22Rv1 (cell line): Measurements from ENCODE around the gene KRTAP10-5.
"Not testable (repeated sequence)": the region's sequence is repeated elsewhere in the genome, so short reads cannot be mapped to it uniquely, and the experiment has no call there.

ENCODE experiments used
- H3K27ac ChIP-seq: fragments of 450-650 bp; 2 replicates; pipeline ENCODE4 v1.5.1; 2017
- ZFX ChIP-seq: fragments of 450-650 bp; IDR thresholded peaks from 2 replicates; pipeline ENCODE4 v1.6.1; 2017; ENCODE audit warnings: antibody characterized with exemption, borderline replicate concordance
- TF ChIP-seq, protein P1 (sequence below): fragments of 450-650 bp; IDR thresholded peaks from 2 replicates; pipeline ENCODE4 v1.5.1; 2017; ENCODE audit warnings: mild to moderate bottlenecking

KRTAP10-5 gene

DNA sequence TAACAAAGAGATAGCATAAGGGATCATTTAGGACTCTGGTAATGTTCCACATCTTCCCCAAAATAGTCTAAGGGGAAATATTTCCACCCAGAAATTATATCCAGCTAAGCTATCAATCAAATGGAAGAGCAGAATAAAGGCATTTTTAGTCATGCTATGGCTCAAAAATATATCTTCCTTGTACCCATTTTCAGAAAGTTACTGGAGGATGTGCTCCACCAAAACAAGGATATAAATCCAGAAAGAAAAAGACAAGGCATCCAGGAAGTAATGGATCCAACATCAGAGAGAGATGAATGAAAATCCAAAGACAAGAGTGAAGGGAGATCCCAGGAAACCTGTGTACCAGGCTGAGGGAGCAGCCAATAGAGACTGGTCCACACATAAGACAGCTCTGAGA, 28.8 kb upstream of the KRTAP10-5 start:
- TF ChIP-seq, protein P1, sequence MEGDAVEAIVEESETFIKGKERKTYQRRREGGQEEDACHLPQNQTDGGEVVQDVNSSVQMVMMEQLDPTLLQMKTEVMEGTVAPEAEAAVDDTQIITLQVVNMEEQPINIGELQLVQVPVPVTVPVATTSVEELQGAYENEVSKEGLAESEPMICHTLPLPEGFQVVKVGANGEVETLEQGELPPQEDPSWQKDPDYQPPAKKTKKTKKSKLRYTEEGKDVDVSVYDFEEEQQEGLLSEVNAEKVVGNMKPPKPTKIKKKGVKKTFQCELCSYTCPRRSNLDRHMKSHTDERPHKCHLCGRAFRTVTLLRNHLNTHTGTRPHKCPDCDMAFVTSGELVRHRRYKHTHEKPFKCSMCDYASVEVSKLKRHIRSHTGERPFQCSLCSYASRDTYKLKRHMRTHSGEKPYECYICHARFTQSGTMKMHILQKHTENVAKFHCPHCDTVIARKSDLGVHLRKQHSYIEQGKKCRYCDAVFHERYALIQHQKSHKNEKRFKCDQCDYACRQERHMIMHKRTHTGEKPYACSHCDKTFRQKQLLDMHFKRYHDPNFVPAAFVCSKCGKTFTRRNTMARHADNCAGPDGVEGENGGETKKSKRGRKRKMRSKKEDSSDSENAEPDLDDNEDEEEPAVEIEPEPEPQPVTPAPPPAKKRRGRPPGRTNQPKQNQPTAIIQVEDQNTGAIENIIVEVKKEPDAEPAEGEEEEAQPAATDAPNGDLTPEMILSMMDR: no peak
- no peak for TF ChIP-seq ZFX
- no peak overlapping the region for H3K27ac ChIP-seq

DNA sequence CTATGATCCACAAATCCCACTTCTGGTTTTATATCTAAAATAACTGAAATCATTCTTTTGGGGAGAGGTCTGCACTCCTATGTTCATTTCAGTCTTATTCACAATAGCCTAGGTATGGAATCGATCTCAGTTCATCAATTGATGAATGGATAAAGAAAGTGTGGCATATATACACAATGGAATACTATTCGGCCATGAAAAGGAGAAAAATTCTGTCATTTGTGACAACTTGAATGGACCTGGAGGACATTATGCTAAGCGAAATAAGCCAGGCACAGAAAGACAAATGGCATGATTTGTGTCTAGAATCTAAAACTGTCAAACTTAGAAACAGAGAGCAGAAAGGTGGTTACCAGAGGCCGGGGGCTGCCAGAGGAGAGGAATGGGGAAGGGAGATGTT, 26.1 kb upstream of the KRTAP10-5 start:
- TF ChIP-seq ZFX: no peak
- TF ChIP-seq, protein P1: no peak

DNA sequence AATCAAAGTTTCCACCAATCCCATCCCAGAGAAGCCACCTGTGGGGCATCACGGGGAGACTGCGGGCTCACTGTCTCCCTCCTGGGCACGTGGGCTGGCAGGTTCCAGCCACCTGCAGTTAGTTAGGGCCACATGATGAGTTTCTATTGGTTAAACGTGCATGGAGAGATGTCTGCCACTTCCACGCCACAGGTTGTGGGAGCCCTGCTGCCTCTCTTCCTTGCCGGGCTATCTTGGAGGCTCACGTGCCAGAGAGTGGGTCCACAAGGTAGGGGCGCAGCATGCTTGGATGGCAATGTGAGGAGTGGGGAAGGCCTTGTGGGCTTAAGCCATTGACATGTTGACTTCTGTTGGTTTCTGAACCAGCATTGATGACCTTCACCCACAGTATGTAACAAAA, 23.5 kb upstream of the KRTAP10-5 start:
- TF ChIP-seq, protein P1: no peak
- TF ChIP-seq ZFX: no peak
- H3K27ac ChIP-seq: no peak overlapping the region

More for the DNA sequence above, 26.1 kb upstream of the KRTAP10-5 start:
- no peak overlapping the region for H3K27ac ChIP-seq

DNA sequence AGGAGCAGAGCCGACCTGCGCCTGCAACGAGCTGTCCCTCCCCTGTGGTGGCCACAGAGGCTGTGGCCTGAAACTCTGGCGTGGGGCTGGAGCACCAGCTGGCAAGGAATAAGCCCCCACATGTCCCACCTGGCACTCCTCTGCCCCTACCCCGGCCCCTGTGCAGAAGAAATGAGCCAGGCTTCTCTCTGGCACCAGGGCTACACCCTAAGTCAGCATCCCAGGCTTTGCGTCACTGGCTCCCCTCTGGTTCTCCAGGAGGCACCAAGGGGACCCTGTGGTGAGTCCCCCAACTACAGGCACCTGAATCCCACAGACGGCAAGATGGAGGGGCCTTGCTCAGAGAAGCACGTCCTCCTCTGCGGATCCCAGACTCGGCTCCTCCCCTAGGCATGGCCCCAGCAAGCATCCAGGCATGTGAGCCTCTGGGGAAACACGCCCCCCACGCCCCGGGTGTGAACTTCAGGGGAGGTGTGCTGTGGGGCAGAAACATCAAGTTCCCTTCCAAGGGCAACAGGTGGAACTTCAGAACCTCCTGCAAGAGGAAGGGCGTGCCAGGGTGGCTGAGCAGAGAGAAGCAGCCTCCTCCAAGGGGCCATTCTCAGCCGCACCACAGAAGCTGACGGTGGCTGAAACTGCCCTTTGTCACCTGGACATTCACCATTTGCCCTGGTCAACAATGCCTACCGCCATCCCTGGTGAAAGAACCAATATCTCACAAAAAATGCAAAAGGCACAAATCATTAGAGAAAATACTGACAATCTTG, 22.9 kb upstream of the KRTAP10-5 start:
- no peak overlapping the region for H3K27ac ChIP-seq
- TF ChIP-seq, protein P1: no peak
- no peak for TF ChIP-seq ZFX

DNA sequence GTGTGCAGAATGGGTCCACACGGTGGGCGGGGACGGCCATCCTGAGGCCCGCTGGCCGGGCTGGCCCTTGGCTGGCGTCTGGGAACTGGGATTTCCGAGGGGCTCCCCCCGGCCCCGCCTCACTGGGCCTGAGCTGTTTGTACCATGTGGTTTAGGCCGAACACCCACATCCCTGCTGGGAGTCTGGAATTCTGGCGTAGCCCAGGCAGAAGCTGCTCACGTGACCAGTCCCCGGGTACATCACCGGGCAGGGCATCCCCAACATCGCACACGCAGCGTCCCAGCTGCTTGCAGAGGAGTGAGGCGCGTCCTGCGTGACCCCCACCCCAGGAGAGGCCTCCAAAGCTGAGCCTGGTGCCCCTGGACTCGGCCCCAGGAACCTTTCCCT, 22.1 kb upstream of the KRTAP10-5 start:
- TF ChIP-seq, protein P1: no peak
- no peak for TF ChIP-seq ZFX
- no peak overlapping the region for H3K27ac ChIP-seq

DNA sequence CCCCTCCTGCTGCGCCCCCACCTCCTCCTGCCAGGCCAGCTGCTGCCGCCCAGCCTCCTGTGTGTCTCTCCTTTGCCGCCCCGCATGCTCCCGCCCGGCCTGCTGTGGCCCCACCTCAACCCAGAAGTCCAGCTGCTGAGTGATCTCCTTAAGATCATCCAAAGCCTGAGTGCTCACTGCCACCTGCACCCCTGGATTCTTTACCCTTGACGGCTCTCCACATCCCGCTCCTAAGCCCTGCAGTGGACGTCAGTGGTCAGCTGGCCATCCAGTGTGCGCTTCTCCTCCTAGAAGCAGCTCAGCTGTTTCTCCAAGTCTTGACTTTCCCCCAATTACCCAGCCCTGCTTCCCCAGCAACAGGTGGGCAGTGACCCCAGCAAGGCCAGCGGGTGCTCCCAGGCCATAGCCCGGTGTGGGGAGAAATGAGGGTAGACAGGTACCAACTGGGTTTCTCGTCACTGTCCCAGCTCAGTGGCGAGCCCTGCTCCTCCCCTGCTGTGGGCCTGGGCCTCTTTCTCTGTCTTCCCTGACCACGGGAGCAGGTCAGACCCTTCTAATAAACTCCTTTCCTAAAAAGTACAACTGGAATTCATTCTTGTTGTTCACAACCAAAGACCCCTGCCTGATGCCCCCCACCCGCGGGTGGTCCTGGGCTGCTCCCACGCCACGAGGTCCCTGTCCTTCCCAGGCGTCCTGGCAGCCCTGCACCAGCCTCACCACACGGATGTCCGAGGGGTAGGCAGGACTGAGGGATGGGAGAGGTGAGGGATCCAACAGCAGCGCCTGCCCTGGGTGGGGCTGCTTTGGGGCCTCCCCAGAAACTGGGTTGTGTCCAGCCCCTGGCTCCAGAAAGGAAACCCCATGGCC, 21.4 kb upstream of the KRTAP10-5 start:
- TF ChIP-seq, protein P1: no peak
- no peak for TF ChIP-seq ZFX
- no peak overlapping the region for H3K27ac ChIP-seq

DNA sequence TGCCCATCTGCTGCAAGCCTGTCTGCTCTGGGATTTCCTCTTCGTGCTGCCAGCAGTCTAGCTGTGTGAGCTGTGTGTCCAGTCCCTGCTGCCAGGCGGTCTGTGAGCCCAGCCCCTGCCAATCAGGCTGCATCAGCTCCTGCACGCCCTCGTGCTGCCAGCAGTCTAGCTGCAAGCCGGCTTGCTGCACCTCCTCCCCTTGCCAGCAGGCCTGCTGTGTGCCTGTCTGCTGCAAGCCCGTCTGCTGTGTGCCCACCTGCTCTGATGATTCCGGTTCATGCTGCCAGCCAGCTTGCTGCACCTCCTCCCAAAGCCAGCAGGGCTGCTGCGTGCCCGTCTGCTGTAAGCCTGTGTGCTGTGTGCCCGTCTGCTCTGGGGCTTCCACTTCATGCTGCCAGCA, 20.7 kb upstream of the KRTAP10-5 start:
- TF ChIP-seq, protein P1: peak; percentile 26; the same call in 1 of the 2 replicates
- H3K27ac ChIP-seq: not testable (repeated sequence)

DNA sequence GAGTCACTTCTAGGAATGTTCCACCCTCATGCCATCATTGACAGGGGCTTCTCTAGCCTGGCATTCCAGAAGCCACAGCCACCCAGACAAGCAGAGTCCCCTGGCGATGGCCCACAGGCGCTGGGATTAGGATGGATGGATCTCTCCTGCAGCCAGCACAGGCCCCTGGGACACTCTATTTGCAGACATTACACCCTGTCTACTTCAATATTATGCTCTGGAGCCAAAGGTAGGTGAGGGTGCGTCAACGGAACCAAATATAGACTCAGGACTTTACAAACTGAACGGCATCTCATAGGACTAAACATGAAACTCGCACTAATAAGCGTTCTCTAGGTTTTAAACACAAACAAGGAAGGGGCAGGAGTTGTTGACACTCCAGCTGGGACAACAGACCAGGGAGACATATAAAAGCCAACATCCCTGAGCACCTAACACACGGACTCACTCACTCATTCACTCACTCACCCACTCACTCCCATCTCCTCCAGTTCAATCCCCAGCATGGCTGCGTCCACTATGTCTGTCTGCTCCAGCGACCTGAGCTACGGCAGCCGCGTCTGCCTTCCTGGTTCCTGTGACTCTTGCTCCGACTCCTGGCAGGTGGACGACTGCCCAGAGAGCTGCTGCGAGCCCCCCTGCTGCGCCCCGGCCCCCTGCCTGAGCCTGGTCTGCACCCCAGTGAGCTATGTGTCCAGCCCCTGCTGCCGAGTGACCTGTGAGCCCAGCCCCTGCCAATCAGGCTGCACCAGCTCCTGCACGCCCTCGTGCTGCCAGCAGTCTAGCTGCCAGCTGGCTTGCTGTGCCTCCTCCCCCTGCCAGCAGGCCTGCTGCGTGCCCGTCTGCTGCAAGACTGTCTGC, 19.9 kb upstream of the KRTAP10-5 start, which contains the start of gene KRTAP10-7:
KRTAP10-7 (plus strand) TSS at position 480 of the 861 bp plus-strand sequence; CDS start at position 505, 25 bp downstream.
- H3K27ac ChIP-seq: not testable (repeated sequence)
